NCI-H146 treated with DMSO at 0.1 percent for 48 hours (cell line): ENCODE data around the gene LRP2.
"Not testable (repeated sequence)": the region's sequence is repeated elsewhere in the genome, so short reads cannot be mapped to it uniquely, and the experiment has no call there.

ENCODE experiments used
- DNase-seq: peaks from one replicate; lab custom pipeline; 2025; ENCODE audit not compliant: unreplicated experiment; lab: John Stamatoyannopoulos, UW

LRP2 gene

GRCh38 chr2:169178804-169179390, 183.4 kb downstream of the LRP2 start:
- DNase-seq = no peak

DNA sequence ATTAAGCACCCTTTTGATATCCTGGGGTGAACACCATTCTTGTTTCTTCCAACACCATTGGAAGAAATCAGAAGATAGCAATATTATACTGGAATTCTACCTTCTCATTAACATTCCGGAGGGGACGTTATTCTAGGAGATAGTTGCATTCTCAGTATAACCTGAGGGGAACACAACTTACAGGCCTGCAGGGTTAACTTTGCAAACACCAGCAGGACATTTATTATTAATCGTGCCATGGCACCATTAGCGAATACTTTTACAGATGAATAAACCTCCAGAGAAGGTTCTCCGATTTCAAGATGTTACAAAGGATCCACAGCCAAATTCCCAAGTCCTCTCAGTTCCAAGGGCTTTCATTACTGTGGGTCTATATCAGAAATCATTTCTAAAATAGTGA, 184.0 kb downstream of the LRP2 start:
- DNase-seq = no peak

DNA sequence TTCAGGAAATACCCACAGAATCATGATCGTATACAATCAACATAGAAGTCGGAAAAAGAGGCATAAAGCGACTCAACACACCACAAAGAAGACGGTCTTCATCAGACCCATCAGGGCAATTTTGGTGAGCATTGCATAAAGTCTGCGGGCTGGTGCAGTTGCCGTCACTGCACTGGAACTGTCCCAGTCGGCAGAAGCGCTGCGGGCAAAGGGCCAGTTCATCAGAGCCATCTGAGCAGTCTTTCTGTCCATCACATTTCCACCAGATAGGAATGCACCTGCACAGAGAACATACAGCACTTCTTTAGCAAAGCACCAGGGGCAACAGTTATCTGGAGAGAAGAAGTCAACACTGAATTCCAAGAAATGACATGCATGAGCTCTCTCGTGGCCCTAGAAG, 187.2 kb downstream of the LRP2 start:
- no peak for DNase-seq

DNA sequence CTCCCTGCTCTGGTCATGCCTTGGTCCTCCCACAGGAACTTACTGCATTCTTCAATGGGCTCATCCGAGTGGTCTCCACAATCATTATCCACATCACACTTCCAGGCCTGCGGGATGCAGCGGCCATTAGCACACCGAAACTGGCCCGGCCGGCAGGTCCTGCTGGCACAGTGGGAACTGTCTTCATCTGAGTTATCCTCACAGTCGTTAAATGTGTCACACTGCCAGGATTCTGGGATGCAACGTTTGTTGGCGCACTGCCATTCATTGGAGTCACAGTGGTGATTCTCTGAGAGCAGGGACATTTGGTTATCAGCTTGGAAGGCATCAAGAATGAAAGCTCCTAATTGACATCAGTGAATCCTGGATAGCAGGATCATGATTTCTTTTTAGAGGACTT, 188.5 kb downstream of the LRP2 start:
- DNase-seq = no peak

GRCh38 chr2:169172914-169173313, 189.4 kb downstream of the LRP2 start:
- no peak for DNase-seq

DNA sequence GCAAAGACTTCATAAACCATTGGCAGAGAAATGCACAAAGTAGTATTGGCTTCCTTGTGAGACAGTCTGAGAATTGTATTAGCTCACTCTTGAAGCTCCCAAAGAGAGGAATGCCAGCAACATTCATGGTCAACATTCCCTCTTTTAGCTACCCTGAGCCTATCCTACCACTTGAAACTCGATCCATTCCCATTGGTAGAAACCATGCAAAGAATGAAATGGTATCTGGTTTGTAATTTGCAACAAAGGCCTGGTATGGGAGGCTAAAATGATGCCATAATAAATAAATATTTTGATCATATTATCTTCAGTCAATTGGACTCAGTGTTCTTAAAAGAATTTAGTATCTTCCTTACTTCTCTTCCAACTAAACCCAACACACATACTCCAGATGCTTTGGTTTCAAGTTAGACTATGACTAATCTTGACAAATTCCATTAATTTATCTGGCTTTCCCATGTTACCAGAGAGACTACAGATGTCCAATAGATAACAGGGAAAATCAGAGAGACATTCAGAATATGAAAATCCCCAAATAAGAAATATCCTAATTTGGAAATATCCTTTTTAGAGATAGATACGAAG, 190.1 kb downstream of the LRP2 start:
- no peak for DNase-seq

DNA sequence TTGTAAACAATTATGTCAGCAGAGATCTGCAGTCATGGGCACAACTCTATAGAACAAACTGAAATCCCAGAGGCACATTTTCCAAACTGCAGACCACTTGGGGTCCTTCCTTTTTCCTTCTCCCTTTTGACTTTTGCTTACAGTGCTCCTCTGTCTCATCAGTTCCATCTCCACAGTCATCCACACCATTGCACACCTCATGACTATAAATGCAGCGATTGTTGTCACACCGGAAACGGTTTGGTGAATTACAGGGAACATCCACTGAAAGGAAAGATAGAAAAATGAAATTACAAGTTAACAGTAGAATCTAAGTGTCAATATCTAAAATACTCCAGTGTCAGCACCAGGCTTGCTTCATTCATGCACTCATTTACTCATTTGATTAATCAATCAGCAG, 196.5 kb downstream of the LRP2 start:
- no peak for DNase-seq

GRCh38 chr2:169164311-169164710, 198.0 kb downstream of the LRP2 start:
- no peak for DNase-seq

- no peak for DNase-seq
These were observed 199.7 kb downstream of the LRP2 start for GRCh38 chr2:169162613-169163012.

DNA sequence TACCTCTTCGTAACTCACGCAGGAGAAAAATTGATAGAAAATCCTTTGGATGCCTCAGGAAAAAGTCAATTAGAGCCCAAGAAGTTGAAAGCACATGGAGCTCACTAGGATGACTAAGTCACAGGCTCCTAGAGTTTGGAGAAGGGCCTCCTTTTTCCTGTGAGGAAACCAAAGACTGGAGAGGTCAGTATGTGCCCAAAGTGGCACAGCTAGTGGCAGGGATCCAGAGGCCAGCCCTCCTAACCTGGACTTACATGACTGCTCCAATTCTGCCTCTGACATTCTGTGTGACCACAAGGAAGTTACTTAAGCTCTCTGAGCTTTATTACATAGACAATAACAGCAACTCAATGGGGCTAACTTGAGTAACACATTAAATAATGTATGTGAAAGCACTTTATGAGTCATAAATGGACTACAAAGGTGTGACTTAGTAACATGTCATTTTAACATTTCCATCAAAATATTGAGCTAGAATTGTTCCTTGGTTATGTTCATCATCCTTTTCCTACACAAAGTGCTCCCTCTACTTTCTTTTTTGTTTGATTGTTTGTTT, 201.3 kb downstream of the LRP2 start:
- no peak for DNase-seq

DNA sequence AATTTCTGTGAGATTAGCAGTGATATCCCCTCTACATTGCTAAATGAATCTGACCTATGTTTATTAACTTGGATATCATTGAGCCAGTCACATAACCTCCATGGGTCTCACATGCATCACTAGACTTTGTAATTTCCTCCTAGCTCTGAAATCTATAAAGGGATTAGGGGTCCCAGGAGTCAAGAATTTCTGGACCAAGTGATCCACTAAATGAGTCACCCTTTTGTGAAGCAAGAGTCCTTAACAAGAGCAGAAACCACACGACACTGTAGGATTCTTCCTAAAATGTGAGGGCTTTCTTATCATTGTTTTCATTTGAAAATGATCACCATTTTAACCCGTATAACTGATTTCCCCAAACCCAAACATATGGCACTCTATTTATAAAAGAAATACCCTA, 202.6 kb downstream of the LRP2 start:
- DNase-seq = no peak

DNA sequence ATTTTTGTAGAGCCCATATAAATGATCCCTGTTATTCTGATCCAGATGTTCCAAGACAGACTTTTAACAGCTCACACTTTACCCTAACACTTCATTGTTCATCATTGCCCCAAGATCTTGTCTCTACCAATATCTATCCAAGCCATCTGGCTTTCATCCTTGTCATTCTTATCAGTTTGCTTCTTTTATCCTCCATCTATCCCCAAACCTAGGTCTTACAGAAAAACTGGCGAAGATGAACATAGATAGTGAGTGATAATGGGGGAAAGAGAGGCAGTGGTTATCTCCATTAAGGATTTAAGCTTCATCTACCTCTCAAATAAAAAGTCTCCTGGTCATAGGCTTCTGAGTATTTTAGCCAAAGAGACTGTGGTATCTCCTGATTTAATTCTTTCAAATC, 203.5 kb downstream of the LRP2 start:
- DNase-seq = no peak

- DNase-seq = no peak
These were observed 216.1 kb downstream of the LRP2 start for GRCh38 chr2:169146220-169146619.

DNA sequence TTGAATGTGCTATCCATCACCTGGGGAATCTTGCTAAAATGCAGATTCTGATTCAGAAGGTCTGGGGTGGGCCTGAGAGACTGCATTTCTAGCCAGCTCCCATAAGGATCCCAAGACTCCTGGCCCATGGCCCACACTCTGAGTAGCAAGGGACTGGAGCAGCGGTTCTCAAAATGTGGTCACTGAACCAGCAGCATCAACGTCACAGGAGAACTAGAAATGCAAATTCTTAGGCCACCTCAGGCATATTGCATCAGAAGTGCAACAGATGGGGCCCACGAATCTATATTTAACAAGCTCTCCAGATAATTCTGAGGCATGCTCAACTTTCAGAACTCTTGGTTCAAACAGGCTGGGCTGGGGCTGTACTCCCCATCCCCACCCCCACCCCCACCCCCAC, 218.3 kb downstream of the LRP2 start:
- DNase-seq = no peak

- no peak for DNase-seq
These were observed 220.5 kb downstream of the LRP2 start for GRCh38 chr2:169141713-169142352.

- DNase-seq = no peak
These were observed 222.2 kb downstream of the LRP2 start for GRCh38 chr2:169139993-169140767.

- DNase-seq = no peak
These were observed 223.2 kb downstream of the LRP2 start for GRCh38 chr2:169139145-169139544.

- DNase-seq = no peak
These were observed 224.4 kb downstream of the LRP2 start for GRCh38 chr2:169137924-169138323.

GRCh38 chr2:169136885-169137534, 225.3 kb downstream of the LRP2 start:
- DNase-seq = no peak

- DNase-seq = not testable (repeated sequence)
These were observed 225.9 kb downstream of the LRP2 start for GRCh38 chr2:169136428-169136827.

DNA sequence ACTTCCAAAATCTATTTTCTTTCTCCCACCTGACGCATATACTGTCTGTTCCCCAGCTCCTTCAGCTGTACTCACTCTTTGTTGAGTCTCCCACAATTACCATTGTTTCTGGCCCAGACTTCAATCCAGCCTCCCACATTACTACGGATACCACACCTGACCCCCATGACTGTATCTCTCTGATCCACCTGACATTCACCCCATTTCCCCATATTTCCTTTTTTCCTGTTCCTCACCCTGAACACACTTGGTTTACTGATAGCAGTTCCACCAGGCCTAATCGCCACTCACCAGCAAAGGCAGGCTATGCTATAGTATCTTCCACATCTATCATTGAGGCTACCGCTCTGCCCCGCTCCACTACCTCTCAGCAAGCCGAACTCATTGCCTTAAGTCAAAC, 228.1 kb downstream of the LRP2 start:
- DNase-seq = not testable (repeated sequence)
